Measurements from ENCODE around the gene PKP1.

PKP1 gene

DNA sequence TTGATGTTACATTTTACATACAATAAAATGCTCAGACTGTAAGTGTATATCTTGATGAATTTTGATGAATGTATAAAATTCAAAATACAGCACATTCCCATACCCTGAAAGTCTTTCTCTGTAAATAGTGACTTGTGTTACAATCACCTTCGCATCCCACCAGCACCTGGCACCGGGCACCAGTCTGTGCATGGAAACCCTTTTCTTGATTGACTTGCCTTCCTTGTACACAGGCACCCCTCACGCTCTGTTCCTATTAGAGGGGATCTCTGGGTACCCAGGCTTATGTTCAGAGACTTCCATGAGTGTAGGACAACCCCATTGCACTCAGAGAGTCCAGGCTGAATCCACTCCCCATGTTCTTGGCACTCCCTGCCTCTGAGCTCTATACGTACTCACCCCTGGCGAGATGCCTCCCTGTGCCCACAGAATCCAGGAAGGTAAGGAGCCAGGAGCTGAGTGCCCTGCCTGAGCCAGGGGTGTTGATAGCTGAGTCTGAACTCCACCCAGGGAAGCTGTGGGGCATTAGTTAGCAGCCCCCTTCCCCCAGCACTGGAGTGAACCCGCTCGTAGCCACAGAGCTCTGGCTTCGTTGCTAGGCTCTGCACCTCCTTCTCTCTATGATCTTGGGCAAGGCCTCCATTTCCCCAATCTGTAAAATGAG is 22.5 kb upstream of the PKP1 start:
- DNase-seq (ENCODE audit: low read depth in 2 of 2): no peak

DNA sequence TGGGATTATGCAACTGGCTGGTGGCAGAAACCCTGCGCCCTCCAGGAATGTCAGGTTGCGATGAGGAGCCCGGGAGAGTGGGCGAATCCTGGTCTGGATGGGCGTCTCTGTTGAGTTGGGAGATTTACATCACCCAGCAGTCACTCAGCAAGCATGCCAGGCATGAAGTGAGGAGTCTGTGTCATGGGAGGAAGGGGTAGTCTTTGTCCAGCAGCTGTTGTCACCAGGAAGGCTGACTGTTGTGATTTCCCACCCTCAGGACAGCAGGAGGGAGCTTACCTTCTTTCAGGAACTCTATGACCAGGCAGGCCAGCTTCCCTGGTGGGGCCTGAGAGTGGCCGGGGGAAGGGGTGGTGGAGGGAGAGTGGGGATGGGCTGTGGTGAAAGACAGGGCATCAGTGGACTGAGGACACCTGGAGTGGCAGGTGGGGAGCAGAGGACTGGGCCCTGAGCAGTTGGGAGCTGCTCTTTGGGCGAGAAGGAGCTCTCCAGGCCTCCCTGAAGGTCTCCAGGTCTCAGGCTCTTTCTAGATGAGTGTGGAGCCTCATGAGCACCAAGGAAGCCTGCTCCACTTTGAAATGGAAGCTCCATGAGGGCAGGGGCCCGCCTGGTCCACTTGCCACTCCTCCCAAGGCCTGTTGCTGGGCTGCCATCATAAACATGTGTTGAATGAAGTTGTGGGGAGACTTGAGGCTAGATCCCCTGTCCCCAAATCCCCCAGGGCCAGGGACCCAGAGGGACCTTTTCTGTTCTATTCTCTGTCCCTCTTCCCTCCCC is 21.3 kb upstream of the PKP1 start:
- no peak for DNase-seq (ENCODE audit: low read depth in 2 of 2)

DNA sequence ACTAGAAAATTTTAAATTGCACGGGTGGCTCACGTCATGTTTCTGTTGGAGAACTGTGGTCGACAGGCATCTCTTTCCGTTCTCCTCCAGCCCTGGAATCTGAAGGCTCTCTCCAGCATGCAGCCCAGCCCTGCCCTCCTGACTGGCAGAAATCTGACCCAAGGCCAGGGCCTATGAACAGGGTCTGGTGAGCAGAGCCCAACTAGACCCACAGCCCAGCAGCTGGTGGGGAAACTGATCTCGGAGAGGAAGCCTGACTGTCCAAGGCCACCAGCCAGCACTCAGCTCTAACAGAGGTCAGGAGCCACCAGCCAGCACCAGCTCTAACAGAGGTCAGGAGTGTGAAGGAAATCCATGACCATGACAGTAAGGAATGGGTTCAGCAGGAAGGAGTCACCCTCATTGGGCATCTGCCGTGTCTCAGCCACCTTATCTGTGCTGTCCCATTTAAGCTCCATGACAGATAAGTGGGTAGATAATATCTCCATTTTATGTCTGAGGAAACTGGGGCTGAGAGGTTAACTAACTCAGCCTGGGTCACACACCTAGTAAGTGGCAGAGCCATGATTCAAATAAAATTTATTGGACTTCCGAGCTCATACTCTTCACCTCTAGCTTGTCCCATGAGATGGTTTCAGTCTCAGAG is 20.2 kb upstream of the PKP1 start:
- no peak for DNase-seq (ENCODE audit: low read depth in 2 of 2)

DNA sequence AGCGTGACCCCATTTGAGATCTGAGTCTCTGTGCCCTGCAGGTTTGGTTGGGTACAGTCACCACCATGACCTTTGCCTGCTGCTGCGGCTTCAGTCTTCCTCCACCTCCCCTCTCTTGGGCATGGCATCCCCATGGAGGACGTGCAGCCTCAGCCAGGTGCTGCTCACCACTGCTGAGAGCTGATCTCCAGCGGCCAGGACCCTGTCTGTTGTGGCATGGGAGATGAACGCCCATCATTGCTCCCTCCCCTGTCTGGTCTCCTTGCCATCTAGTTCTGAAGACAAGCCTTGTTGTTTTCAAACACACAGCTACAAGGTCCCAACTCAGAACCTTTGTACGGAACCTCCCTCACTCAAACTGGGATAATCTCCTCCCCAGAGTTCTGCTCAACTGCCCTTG is 19.2 kb upstream of the PKP1 start:
- DNase-seq (ENCODE audit: low read depth in 2 of 2): no peak

DNA sequence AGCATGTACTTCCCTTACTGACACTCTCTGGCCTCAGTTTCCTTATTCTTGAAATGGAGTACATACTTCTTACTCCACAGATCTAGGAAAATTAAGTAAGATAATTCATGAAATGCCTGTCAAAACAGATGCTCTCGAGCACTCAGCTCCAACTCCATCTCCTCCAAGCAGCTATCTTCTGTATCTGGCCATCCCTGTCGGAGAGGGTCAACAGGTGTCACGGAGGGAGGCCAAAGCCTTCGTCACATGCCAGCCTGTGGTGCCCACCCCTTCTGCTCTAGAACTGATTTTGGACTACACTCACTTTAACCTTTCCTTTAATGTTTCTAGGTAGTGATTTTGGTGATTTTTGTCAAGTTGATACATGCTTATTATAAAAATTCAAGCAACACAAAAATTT is 18.8 kb upstream of the PKP1 start:
- no peak for DNase-seq (ENCODE audit: low read depth in 2 of 2)

DNA sequence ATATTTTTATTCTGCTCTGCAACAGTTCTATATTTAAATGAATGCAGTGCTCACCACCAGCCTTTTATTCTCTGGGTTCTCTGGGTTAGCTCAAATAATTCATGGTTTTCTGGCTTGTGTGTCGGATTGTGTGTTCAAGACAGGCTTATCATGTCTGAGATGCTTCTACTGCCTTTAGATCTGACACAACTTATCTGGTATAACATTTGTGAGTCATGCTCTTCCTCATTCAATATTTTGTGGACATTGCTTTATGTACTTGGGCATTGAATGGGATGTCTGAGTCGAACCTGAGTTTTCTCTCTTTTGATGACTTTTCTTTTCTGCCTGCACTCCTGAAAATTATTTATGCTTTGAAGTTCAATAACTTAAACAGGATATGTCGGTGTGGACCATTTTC is 17.6 kb upstream of the PKP1 start:
- DNase-seq (ENCODE audit: low read depth in 2 of 2): no peak

DNA sequence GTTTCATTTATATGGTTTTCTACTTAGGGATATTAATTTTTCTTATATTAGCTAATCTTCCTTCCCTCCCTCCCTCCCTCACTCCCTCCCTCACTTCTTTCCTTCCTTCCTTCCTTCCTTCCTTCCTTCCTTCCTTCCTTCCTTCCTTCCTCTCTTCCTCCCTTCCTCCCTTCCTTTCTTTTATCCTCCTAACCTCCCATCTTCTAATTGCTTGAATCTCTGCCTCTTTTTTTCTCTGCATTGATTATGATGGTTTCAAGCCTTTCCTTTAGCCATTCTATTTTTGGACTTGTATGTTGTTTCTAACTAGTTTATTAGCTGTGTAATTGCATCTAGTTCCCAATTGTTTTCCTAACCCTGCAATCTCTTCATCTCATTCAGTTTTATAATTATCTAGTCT is 17.0 kb upstream of the PKP1 start:
- DNase-seq (ENCODE audit: low read depth in 2 of 2): no peak

DNA sequence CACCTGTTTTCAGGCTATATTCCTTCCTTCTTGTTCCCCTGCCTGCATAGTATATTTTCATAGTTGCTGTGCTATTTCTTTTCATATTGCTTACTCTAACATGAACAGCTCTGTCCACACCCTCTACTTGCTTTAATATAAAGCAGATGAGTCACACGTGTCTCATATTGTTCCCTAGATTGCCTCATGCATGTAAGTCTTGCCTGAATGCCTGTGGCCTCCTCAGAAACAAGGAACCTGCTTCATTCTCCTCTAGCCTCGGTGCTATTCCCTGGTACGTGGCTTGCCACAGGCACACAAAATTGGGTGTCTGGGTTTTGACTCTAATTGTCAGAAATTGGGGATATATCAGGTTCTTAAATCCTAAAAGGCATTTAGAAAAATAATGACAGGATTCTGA is 16.5 kb upstream of the PKP1 start:
- no peak for DNase-seq (ENCODE audit: low read depth in 2 of 2)

DNA sequence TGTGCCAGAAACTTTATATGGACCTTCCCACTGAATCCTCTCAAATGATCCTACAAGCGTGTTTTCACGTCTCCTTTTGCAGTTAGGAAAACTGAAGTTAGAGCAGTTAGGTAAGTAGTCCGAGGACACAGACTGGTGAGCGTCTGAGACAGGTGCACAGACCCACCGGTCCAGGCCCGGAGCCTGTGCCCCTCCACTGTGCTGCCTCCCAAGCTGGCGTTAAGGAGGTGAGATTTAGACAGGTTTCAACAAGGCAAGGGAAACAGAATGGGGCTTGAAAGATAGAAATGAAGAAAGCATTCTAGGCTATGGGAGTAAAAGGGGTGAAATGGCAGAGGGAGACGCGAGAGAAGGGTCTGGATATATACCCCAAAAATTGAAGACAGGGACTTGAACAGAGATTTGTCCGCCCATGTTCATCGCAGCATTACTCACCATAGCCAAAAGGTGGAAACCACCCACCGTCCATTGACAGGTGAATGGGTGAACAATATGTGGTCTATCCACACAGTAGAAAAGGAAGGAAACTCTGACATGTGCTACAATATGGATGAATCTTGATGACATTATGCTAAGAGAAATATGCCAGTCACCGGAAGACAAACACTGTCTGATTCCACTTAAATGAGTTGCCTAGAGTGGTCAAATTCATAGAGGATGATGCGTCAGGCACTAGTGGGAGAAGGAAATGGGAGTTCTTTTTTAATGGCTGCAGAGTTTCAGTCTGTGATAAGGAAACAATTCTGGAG is 15.7 kb upstream of the PKP1 start:
- no peak for DNase-seq (ENCODE audit: low read depth in 2 of 2)

DNA sequence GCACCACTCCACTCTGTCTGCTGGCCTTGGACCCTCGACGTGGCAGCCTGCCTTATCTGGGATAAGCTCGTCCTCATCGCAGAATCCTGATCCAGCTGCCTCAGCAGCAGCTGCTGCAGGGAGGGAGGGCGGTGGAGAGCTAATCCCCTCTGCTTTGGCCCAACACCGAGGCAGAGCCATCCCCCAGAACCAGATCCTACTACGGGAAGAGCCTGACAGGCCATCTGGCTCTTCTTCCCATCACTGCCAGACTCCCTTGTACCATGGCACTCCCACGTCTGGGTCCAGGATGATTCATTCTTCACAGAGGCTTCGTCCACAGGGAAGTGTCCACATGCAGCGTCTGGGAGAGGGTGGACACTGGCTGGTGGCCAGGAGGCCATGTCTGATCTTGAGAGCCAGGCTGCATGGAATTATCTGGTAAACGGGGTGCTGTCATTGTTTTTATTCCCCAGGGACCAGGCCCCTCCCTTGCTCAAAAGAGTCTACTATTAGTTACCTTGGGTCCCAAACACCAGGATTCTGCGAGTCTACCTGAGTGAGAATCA is 14.6 kb upstream of the PKP1 start:
- DNase-seq (ENCODE audit: low read depth in 2 of 2): no peak

DNA sequence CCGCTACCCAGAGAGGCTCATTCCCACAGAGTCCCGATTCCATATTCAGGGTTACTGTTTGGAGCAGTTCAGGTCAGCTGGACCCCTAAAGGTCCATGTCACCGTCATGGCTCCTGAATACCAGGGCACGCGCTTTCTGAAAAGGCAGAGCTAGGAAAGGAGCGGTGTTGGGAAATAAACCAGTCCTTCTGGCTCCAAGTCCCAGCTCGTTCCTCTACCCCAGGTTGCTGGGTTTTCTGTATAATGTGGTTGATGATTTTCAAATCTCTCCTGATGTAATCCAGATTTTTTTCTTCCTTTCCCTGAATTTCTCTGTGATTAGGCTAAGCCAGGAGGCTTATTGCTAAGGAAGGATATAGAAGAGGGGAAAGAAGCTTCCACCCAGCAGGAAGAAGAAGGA is 14.0 kb upstream of the PKP1 start:
- no peak for DNase-seq (ENCODE audit: low read depth in 2 of 2)

DNA sequence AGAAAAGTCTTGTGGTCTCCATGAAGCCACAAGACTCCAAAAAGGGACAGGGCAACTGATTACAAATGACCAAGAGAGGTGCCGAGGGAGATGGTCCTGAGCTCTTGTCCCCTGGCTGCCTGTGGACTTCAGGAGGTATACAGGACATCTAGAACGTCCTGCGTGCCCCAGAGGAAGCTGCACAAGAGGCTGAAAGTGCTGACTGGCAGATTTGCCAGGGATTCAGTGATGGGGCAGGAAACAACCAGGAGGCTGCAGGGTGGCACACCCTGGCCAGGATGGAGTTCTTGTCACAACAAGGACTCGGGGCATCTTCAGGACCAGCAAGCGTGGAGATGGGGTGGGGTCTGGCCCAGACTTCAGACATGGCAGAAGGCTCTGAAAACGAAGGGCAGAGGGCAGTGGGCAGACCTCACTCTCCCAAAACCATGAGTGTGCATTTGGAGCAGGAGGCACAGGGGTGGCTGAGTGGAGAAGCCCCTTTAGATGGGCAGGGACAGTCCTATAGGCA is 13.4 kb upstream of the PKP1 start:
- DNase-seq (ENCODE audit: low read depth in 2 of 2): no peak

DNA sequence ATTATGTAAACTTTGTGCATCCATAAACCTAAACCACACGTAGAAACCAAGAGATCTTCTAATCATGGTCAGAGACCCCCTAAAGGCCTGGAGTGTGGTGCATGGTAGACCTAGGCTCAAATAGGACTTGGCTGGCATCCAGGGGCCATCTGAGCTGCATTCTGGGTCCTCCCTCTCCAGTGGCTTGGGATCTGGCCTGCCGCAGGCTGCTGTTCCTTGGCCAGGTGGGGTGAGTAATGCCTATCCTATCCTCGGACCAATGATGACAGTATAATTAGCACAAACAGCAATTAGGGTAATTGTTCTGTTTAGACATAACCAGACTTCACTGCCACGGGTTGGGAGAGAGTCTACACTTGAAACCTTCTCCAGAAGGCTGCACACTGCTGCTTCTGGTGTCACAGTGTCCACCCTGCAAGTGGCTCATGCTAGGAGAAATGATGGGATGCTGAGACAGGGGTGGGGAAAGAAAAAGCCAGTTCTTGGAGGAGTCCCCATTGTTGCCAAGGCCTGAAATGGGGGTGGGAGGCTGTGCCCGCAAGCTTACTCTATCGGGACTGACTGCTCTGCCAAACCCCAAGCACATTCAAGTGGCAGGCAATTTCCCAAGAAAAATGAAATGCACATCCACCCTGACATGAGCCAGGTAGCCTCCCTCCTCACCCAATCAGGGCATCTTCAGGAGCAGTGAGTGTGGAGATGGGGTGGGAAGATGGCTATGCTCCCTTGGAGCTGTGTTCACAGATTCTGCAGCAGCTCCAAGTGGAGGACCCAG is 12.5 kb upstream of the PKP1 start:
- DNase-seq (ENCODE audit: low read depth in 2 of 2): no peak

DNA sequence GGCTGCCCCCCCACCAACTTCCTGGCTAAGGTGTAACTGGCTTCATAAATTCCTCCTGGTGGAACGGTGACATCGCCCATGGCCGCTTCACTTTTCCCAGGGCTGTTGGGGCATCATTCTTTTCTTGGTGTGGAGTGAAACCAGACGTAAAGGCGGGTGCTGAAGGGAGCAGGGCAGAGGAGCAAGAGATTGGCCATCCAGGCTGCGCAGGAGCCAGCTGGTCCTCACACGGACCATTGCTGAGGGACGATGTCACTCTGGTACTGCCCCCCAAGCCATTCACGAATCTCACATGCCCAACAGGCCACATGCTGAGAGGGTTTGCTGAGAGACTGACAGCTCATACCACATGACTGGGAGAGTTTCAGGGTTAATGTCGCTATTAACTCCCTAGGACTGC is 10.5 kb upstream of the PKP1 start:
- no peak for DNase-seq (ENCODE audit: low read depth in 2 of 2)

DNA sequence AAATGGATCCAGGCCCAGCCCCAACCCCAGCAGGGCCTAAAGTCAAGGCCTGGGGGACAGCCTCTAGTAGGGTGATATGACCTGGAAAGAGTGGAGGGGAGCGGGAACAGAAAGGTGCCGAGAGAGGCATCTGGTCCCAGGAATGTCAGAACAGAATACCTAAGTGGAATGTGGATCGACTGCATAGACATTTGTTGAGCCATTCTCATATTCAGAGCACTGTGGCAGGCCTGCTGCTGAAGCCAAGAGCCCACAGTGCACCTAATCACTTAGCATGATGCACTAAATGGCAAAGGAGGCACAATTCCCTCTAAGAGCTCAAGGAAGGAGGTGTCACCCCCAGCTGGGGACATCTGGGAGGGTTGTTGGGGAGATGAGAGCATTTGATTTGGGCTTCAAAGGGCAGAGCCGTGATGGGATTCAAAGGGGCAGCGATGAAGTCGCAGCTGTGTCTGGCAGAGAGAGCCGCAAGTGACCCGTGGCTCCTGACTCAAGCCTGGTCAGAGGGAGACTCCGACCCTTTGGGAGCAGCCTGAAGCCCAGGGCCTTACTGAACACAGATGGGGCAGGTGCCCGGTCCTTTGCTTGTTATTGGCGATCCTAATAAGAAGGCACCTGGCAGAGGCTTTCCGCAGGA is 8.6 kb upstream of the PKP1 start:
- no peak for DNase-seq (ENCODE audit: low read depth in 2 of 2)

DNA sequence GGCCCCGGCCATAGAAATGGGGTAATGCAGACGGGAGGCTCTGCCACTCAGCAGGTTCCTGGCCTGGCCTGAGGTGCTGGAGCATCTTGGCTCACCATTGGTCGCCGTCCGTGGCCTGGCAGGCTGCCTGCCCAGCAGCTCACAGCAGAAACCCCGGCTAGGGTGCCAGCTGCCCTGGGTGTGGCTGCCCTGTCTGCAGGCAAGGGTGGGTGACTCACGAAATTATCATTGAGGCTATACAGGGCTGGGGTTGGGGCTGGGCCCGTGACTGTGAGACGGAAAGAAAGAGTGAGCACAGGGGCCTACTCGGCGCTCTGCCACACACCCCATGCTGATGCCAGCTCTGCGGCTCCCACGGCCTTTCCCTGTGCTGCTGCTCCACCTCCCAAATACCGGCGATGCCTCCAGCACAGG is 8.0 kb upstream of the PKP1 start:
- DNase-seq (ENCODE audit: low read depth in 2 of 2): no peak

DNA sequence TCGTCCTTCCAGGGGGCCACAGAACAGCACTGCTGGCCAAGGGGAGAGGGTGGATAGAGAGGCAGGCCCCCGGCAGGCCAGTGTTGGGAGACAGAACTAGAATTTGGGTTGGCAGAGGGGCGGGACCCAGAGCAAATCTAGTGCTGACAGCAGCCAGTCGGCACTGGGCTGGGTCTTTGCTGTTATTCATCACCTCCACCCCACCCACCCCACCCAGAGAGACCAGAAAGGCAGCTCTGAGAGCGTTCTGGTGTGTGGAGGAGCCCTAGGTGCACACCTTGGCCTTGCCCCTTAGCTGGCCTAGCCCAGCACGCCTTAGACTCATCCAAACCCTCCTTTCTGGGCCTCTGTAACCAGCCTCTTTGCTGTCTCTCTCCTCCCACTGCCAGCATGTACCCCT is 6.4 kb upstream of the PKP1 start:
- DNase-seq (ENCODE audit: low read depth in 2 of 2): no peak

DNA sequence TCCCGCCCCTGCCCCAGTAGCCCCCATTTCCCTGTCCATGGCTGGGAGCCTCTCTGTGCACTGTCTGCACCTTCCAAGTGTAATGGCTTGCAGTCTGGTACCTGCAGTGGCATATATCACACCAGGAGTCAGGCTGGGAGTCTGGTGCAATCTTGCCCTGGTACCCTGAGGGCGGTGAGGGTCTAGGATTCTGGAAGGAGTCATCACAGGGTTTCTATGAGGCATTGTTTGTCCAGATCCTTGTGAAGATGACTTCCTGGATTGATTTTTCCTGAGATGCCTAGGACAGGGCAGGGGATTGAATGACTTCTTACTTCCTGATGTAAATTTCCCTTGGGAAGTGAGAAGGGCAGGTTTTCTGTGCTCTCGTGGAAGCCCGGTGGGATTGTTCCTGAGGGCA is 5.9 kb upstream of the PKP1 start:
- no peak for DNase-seq (ENCODE audit: low read depth in 2 of 2)

DNA sequence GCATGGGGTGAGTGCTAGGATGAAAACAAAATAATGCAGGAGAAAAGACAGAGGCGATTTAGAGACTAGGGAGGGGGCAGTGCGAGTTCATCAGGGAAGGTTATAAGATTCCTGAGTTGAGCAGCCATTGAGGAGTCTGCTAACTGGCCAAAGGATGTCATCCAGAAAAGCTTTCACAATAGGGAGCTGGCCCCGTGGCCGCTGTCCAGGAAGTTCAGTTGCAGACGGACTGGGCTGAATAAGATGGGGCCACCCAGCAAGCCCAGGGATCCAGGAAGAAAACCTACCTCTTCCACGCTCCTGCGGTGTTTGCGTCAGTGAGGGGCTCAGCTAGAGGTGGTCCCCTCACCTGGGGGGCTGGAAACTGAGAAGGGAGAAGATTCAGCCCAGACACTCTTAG is 4.0 kb upstream of the PKP1 start:
- DNase-seq (ENCODE audit: low read depth in 2 of 2): no peak

DNA sequence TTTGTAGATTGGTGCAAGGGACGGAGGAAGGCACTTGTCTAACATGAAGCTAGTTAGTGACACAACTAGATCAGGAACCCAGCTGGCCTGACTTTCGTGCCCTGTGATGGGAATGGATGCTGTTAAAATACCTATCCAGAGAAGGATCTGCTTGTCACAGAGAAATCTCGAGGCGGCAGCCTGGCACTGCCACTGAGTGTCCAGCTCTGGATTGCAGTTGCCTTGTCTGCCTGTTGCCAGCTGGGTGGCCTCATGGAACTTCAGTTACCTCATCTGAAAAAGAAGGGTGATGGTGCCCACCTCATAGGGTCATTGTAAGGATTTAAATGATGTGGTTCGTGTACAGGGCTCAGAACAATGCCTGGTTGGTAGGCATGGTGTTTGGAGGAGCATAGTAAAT is 2.4 kb upstream of the PKP1 start:
- DNase-seq (ENCODE audit: low read depth in 2 of 2): no peak

DNA sequence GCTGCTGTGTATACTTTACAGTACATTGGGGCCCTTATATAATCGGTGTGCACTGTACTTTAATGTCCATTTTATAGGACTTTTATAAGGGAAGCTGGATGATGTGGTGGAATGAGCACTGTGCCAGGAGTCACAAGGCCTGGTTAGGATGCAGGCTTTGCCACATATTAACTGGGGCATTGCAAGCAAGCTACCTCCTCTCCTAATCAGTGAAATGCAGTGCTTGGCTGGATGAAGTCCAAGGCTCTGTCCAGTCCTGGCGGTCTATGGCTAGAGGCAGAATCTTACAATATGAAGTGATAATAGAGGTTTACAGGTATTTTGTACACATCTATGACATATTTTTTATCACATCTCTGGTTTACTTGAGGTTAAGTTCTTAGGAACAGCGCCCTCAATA is 1.7 kb upstream of the PKP1 start:
- DNase-seq (ENCODE audit: low read depth in 2 of 2): no peak
